Epithelial cell of esophagus (primary cell): ENCODE data around the gene ASB4.

Source experiments
- DNase-seq: peaks from one replicate; pipeline ENCODE4 v3.0.0; 2010; ENCODE audit warnings: low read depth
- H3K4me3 ChIP-seq: 2 replicates; pipeline ENCODE4 v1.5.1; 2011; ENCODE audit warnings: mild to moderate bottlenecking, low read length, control low read depth
- CTCF ChIP-seq: IDR thresholded peaks from 2 replicates; pipeline ENCODE4 v1.5.1; 2011; ENCODE audit warnings: low read depth, mild to moderate bottlenecking, low read length, control low read depth, inconsistent platforms; ENCODE audit not compliant: insufficient read depth; ENCODE audit errors: missing control alignments

Gene ASB4

DNA sequence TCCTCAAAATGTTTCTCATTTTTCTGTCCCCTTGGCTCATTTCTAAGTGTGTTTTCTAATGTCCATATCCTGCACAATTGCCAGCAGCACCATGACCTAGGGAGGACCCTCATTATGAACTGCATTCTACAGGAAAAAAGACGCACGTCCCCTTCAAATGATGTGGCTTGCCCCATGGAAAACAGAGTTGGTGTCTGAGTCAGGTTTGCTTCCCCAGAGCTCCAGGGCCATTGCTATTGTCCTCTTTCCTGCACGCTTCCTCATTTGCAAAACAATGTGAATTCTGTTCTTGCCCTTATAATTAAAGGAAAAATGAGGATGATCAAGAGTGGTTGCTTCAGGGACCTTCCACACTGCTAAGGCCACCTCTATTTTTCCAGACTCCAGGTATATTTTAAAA lies 14.7 kb upstream of the ASB4 start:
- no peak overlapping the region for H3K4me3 ChIP-seq
- no peak for DNase-seq
- no peak for TF ChIP-seq CTCF

DNA sequence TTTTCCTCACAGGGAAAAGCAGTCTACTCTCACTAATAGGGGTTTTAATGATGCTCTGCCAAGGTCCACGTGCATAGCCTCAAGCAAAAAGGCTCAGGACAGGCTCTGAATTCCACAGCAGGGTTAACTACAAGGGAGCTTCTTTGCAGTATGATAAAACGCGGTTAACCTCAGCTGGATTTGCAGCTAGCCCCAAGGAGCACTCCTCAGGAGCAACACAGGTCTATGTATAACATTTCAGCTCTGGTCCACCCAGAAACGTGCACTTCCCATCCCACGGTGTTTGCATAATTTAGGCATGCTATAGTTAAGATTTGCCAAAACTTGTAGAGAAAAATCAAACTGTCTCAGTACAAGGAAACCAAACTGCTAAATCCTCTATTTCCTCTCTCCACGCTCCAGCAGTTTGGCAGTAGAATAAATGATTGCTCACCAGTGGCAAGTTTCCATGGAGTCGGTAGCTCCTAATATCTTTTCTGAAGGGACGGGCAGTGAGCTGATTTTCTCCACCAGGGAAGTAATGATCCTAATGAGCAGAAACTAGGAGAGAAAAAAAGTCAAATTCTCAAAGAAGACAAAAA lies 13.1 kb upstream of the ASB4 start:
- DNase-seq, result peak; percentile 36
- TF ChIP-seq CTCF, result no peak
- H3K4me3 ChIP-seq, result no peak overlapping the region

DNA sequence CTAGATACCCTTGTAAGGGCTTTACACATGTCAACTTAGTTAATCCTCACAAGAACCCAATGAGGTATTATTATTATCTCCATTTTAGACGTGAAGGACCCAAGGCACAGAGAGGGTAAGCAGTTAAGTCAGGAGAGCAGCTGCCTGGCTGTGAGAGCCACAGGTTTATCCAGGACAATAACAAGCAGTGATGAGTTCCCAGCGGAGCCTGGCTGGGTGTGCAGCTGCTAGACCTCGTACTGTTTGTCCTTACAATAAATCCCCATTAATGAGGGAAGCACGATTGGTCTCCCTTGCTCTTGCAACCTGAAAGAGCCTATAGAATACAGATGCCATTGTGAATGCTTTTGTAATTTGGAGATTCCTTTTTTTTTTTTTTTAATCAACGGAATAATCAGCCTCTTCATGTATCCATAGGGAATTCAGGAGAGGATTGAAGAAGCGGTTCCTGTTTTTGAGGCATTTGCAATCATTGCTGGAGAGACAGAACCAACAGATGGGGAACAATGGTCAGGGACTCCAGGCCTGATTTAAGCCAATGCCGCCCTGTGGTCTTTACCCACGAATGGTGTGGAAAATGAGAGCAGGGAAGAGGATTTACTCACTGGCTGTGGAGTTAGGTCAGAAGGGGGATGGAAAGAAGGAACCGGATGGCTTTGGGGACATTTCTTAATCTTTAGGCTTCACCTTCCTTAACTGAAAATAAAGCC lies 12.3 kb upstream of the ASB4 start:
- H3K4me3 ChIP-seq, result no peak overlapping the region
- no peak for TF ChIP-seq CTCF
- no peak for DNase-seq

DNA sequence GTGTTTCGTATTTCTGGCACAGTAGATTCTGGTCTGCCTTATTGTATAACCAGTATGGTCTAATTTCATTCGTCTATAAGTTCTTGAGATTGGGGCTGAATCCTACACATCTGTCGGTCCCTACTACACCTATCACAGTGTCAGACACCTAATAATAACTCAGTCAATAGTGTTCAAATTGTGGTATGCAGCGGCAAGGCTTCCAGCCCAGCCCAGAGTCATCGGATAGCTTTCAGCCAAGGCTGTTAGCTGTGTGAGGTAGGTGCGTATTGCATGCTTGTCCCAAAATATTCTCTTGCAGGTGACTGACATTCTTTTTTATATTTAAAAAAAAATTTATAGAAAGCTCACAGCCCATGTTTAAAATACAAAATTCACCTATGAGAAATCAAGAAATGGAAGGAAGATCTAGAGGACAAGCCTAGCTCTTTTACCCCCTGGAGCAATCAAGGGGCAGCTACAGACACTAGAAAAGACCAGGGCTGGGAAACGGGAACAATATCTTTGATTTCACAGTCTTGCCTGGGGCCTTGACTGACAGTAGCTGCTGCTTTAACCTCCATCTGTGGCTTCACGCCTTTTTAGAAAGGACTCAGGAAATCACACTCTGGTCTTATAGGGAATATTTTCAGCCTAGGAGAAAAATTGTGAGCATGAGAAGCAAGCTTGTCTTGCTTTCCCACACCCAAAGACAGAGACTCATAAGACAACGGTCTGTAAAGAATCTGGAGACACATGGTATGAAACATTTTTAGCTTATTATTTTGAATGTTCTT lies 9.5 kb upstream of the ASB4 start:
- no peak for TF ChIP-seq CTCF
- DNase-seq, result no peak
- no peak overlapping the region for H3K4me3 ChIP-seq

DNA sequence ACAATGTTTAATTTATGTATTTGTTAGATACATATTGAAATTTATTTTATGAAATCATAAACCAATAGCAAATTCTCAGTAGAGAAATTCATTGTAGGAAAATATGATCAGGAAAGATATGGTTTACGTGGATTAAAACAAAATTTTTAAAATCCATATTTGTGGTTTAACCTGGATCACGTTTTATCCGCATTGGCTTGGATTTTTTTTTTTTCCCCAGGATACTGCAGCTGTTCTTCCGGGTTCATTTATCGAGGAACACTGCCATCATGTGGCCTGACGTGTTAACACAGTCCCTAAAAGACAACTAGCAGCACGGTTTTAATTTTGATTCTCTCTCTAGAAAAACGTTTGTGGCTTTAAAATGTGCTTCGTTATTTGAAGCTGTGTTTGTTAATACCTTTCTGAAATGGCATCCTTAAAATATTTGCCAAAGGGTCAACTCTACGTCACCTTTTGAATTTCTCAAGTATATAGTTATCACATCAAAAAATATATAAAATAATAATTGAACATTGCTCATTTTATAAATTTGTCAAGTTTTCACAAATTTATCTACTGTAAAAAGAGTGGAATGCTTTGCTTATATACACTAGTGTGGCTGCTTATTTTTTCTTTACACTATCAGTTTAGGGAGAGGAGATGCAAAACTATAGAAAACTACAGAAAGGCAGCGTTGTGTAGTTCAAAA lies 8.7 kb upstream of the ASB4 start:
- DNase-seq, result peak; percentile 72
- peak; percentile 74 for TF ChIP-seq CTCF
- no peak overlapping the region for H3K4me3 ChIP-seq

DNA sequence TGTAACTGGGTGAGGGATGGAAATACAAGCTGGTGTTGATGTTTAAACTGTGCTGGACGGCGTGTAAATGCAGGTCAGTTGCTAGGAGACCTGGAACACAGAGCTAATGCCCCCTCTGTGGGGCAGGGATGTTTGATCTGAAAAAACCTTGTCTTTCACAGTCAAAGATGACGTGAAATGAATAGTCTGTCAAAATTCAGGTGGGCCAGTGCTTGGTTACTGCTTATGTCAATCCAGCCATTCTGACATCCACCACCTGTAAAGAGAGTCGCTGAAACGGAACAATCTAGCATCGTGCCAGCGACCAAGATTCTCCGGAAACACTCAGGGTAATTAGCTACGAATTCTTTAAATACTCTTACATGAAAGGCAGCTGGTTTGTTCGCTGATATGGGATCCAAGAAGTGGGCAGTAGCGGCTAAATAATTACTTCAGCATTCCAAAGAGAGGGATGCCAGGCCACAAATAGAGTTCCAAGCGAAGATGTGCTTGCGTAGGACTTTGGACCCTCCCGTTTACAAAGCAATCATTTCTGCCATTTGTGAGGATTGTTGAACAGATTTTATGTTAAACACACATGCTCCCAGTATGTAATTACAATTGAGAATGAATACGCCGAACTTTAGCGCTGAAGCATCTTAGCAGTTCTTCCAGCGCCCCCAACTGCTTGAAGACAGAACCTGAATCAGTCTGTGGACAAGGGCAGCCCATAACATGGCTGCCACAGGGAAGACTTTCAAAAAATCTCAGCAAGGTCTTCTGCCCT lies 7.3 kb upstream of the ASB4 start:
- TF ChIP-seq CTCF, result peak; percentile 44
- H3K4me3 ChIP-seq, result peak overlapping the region; percentile 24
- peak; percentile 50 for DNase-seq
